GM19025 (cell line): ENCODE measurements around the gene CTNS.

Experiments used
- ATAC-seq: cut with Tn5 transposase; IDR thresholded peaks from one replicate; pipeline ENCODE4 v1.9.1; 2021; ENCODE audit warnings: mild to moderate bottlenecking, low read depth, moderate library complexity; ENCODE audit not compliant: unreplicated experiment

The CTNS gene

GRCh38 chr17:3708366-3708765 is 71.8 kb downstream of the CTNS start:
- no peak for ATAC-seq

- peak; percentile 91 for ATAC-seq
Measured at GRCh38 chr17:3710951-3711383, 74.4 kb downstream of the CTNS start.
